Mucosa of rectum (tissue), 2 donors: ENCODE measurements around the gene CD28.

ENCODE experiments used
- H3K27ac ChIP-seq, 2 donors: one replicate each; pipeline ENCODE4 v1.7.0; 2013; ENCODE audit warnings: inconsistent platforms in 2 of 2, low read depth in 2 of 2, low read length in 2 of 2
- H3K27me3 ChIP-seq, 2 donors: one replicate each; pipeline ENCODE4 v1.7.0; 2013; ENCODE audit warnings: low read length in 2 of 2; ENCODE audit not compliant: control insufficient read depth in 2 of 2, insufficient read depth in 2 of 2
- H3K36me3 ChIP-seq, 2 donors: one replicate each; pipeline ENCODE4 v1.7.0; 2013; ENCODE audit warnings: low read length in 2 of 2; ENCODE audit not compliant: control insufficient read depth in 2 of 2, insufficient read depth in 2 of 2
- H3K4me1 ChIP-seq, 2 donors: one replicate each; pipeline ENCODE4 v1.7.0; 2013; ENCODE audit warnings: low read length in 2 of 2, mild to moderate bottlenecking in 1 of 2; ENCODE audit not compliant: control insufficient read depth in 2 of 2, insufficient read depth in 2 of 2
- H3K4me3 ChIP-seq, 2 donors: one replicate each; pipeline ENCODE4 v1.7.0; 2013; ENCODE audit warnings: low read length in 2 of 2
- H3K9ac ChIP-seq, 2 donors: one replicate each; pipeline ENCODE4 v1.7.0; 2013; ENCODE audit warnings: low read length in 2 of 2, low read depth in 1 of 2, mild to moderate bottlenecking in 1 of 2
- H3K9me3 ChIP-seq, 2 donors: one replicate each; pipeline ENCODE4 v1.7.0; 2013; ENCODE audit warnings: low read length in 2 of 2; ENCODE audit not compliant: control insufficient read depth in 2 of 2
- donor health status: healthy.
- donor health status: Normal muscosa, but diverticular disease.

Gene CD28

DNA sequence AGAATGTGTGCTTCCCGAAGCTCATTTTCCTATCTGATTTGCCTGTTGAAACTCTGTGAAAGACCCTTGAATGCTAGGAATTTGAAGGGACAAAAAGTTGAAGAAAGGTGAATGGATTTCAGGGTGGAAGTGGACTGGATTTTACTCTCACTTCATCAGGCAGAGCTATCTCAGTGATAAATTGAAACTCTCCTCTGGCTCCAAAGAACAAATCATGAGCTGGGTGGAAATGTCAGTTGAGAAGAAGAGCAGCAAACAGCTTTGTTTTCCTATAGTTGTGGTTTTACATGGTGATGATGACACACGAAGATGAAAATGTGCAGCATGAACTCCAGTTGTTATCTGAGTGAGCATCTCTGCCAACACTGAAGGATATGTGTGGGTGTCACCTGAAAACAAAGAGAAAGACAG, 34.4 kb downstream of the CD28 start:
- Histone ChIP-seq H3K27ac (no peak overlapping the region), H3K27me3 (no peaks in the 10 kb centered on the region)

DNA sequence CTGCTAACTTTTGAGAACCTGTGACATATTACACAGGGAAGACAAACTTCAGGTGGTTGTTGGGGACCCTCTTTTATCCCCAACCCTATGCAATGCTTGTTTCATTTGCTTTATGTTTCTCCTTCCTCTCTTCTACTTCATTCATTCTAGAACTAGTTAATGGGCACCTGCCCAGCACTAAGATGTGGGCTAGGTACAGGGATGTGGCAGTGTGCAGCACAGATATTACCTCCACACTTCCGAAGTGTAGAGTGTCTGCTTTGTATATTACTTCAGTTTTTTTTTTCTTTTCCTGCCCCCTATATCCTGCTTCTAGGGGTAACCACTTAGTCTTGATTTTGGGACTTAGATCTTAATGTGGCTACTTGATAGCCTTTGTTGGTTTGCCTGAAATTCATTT, 35.1 kb downstream of the CD28 start:
- H3K27ac ChIP-seq, result no peak overlapping the region
- no peaks in the 10 kb centered on the region for H3K36me3 ChIP-seq
- no peak overlapping the region for H3K4me3 ChIP-seq

More for the DNA sequence above, 34.4 kb downstream of the CD28 start:
- H3K4me3 ChIP-seq, result no peak overlapping the region
- H3K4me1 ChIP-seq, result no peaks in the 10 kb centered on the region
- no peaks in the 10 kb centered on the region for H3K36me3 ChIP-seq
- no peak overlapping the region for H3K9ac ChIP-seq
- H3K9me3 ChIP-seq, result no peaks in the 10 kb centered on the region

DNA sequence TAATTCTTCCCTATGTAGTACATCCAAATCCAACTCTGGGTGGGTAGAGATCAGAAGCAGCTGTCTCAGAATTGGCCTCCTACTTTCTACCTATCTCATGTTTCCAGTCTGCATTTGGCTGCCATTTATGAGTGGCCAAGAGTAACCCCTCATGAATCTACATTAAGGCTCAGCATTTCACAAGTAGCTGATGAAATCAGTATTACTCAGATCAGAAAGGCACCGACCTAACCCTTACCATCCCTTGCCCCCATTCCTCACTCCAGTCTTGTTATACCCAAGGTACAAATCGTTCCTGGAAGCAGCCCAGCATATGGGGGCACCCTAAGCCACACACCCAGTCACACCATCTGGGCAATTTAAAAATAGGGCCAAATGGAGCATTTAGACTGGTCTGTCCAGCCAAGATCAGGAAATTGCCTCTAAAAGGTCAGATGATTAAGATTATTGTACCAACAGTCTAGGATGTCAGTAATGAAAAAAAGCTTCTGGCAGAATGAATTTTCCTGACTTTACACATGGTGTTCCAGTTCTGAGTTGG, 37.1 kb downstream of the CD28 start:
- Histone ChIP-seq H3K9me3 (no peaks in the 10 kb centered on the region), H3K4me1 (no peaks in the 10 kb centered on the region), H3K36me3 (no peaks in the 10 kb centered on the region), H3K4me3 (no peak overlapping the region), H3K9ac (no peak overlapping the region), H3K27me3 (no peaks in the 10 kb centered on the region), H3K27ac (no peak overlapping the region)

More for the DNA sequence above, 35.1 kb downstream of the CD28 start:
- Histone ChIP-seq H3K4me1 (no peaks in the 10 kb centered on the region), H3K9me3 (no peaks in the 10 kb centered on the region), H3K9ac (no peak overlapping the region), H3K27me3 (no peaks in the 10 kb centered on the region)

DNA sequence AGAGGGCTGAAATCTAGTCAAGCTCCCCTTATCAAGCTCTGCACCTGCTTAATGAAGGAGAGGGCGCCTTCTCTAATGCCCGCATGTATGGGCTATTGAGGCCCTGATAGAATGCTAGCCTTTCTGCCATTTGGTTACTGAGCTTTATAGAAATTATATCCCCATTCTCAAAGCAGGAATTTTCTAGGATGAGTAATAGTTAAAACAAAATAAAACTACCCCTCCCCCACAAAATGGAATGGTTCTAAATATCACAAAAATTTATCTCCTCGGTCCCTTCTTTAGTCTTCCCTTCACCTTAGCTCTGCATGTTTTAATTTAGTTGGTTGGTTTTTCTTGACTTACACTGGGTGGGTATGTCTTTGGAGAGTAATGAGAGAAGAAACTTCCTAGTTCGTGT, 37.7 kb downstream of the CD28 start:
- Histone ChIP-seq H3K4me3 (no peak overlapping the region), H3K9ac (no peak overlapping the region), H3K9me3 (no peaks in the 10 kb centered on the region), H3K36me3 (no peaks in the 10 kb centered on the region), H3K4me1 (no peaks in the 10 kb centered on the region), H3K27ac (no peak overlapping the region), H3K27me3 (no peaks in the 10 kb centered on the region)

DNA sequence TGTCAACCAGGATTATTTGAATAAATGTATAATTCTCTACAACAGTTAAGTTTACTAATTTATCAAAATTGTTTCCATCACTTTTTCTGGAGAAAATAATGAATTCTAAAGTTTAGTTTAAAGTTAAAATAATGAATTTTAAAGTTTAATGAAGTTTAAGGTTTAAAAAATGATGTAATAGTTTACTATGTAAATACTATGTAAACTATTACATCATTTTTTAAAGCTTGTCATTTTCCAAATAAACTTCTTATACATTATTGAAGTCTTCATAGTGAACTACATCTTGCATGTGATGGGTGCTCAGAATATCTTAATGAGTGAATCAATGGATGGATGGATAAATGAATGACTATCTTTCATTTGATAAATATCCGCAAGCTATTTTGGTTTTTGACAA, 38.8 kb downstream of the CD28 start:
- Histone ChIP-seq H3K27ac (no peak overlapping the region), H3K27me3 (no peaks in the 10 kb centered on the region), H3K9ac (no peak overlapping the region), H3K9me3 (no peaks in the 10 kb centered on the region), H3K4me3 (no peak overlapping the region), H3K4me1 (no peaks in the 10 kb centered on the region), H3K36me3 (no peaks in the 10 kb centered on the region)

DNA sequence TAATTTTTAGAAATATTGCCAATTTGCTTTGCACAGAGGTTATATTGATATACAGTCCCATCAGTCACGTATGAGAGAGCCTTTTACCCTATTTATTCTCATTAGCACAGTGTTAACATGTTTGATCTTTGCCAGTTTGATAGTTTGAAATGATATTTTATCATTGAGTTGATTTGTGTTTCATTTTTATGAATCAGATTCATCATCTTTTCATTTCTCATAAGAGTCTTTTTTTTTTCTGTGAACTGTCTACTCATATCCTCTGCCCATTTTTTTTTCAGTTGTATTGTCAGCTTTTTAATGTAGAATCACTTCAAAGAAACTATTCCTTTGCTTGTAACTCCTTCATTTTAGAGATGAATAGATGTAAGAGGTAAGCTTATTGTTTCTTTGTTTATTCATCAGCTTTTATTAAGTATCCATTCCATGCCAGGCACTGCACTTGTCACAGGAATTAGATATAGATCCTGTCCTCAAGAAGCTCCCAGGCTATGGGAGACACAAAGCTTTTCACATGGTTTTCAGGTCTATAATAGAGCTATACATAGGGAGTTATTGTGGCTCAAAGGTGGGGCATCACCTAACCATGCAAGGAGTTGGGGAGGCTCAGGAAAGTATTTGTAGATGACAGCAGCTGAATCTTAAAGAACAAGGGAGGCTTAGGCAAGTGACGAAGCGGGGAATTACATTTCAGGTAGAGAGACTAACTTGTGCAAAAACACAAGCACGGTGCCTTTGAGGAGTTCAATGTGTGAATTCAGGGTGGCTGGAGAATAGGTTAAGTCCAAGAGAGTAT, 42.1 kb downstream of the CD28 start:
- Histone ChIP-seq H3K4me3 (no peak overlapping the region), H3K27me3 (no peaks in the 10 kb centered on the region), H3K27ac (no peak overlapping the region), H3K4me1 (no peaks in the 10 kb centered on the region), H3K9ac (no peak overlapping the region), H3K36me3 (no peaks in the 10 kb centered on the region), H3K9me3 (no peaks in the 10 kb centered on the region)

DNA sequence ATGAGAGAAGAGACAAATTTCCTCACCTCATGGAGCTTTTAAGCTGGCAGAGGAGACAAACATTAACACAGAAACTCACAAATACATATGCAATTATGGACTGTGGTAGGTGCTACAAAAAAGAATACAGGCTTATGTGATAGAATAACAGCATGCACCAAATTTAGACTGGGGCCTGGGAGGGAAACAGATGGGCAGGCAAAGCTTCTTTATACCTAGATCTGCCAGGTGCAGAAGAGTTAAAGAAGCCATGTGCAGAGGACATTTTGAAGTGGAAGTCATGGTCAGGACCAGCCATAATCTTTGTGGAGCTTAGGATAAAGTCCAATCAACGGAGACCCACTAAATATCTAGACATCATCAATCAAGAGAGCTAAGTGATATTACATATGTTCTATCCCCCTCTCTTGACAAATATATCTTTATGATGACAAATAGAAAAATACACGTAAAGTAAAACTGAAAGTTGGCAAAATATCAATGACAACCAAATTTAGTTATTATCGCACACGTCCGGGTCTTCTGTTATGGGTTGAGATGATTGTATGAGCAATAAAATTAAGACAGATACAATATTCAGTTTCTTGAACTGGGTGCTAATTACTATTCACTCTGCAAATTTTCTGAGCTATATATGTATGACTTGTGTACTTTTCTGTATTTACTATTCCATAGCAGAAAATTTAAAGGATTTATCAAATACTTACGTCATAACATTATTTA, 44.1 kb downstream of the CD28 start:
- Histone ChIP-seq H3K27me3 (no peaks in the 10 kb centered on the region), H3K9me3 (no peaks in the 10 kb centered on the region), H3K9ac (no peak overlapping the region), H3K36me3 (no peaks in the 10 kb centered on the region), H3K4me3 (no peak overlapping the region), H3K27ac (no peak overlapping the region), H3K4me1 (no peaks in the 10 kb centered on the region)

DNA sequence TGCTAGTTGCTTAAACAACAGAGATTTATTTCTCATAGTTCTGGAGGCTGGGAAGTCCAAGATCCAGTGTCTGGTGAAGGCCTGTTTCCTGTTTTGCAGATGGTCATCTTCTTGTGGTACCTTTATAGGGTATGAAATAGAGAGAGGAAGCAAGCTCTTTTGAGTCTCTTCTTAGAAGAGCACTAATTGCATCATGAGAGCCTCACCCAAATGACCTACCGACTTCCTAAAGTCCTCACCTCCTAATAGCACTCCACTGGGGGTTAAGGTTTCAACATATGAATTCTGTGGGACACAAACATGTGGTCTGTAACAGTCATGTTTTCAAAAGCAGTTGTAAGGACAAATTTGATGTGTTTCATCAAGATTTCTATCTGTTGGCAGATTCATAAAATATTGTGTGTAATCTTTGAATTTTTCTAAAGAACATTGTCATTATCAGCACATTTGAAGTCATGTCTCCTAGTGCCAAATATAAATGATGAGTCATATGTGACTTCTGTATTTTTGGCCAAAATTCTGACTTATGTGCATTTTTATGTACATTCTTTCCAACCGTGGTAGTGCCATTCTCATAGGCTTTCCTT, 45.3 kb downstream of the CD28 start:
- Histone ChIP-seq H3K27ac (no peak overlapping the region), H3K36me3 (no peaks in the 10 kb centered on the region), H3K27me3 (no peaks in the 10 kb centered on the region), H3K9me3 (peaks cover 0 to 6% of the 10 kb centered on the region in 2 donors), H3K9ac (no peak overlapping the region), H3K4me1 (no peaks in the 10 kb centered on the region), H3K4me3 (no peak overlapping the region)

DNA sequence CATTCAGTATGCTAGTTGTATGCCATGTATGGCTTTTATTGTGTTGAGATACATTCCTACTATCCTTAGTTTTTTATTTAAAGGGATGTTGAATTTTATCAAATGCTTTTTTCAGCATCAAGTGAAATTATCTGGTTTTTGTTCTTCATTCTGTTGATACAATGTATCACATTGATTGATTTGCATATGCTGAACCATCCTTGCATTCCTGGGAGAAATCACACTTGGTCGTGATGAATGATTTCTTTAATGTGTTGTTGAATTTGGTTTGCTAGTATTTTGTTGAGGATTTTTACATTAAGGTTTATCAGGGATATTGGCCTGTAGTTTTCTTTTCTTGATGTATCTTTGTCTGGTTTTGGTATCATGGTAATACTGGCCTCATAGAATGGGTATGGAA, 49.7 kb downstream of the CD28 start:
- Histone ChIP-seq H3K4me3 (no peak overlapping the region), H3K4me1 (no peaks in the 10 kb centered on the region), H3K9me3 (peaks cover 0 to 6% of the 10 kb centered on the region in 2 donors), H3K27ac (no peak overlapping the region), H3K9ac (no peak overlapping the region), H3K36me3 (no peaks in the 10 kb centered on the region), H3K27me3 (no peaks in the 10 kb centered on the region)
